Measurements from ENCODE around the gene PPP1R2. TPM values are rescaled to one million over a fixed set of nuclear protein-coding genes. Genes with fewer than 3 reads are reported as not detected.

Gene PPP1R2
- total RNA-seq, 1 experiment from 2014 or later: 46.1 TPM

DNA sequence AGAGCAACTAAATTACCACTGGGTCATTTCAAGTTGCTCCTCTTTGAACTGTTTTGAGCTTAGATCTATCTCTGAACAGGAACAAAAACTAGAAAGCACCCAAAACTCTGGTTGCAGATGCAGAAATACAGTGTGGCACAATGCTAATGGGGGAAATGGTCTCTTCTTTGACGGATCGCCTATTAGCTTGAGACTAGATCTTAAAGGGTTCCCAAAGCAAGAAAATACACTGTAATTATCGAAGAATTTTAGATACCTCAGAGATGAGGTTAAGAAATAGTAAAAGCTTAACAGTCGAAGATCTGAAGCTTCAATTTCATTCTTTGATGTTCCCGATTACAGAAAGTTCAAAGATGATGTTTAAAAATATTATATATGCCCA, 818 bp downstream of the PPP1R2 start:
- Histone ChIP-seq H3K79me2 (ENCODE audit: insufficient read depth, low read length) (peaks cover 52% of the 10 kb centered on the region), H2AFZ (ENCODE audit: low read depth, low read length, poor library complexity, severe bottlenecking) (no peak overlapping the region)

More for the DNA sequence above, 818 bp downstream of the PPP1R2 start:
- H3K36me3 ChIP-seq (ENCODE audit: control insufficient read depth in 1 of 2, insufficient read depth in 2 of 2, low read length in 2 of 2): 0 out of 4 replicates have a peak, but pooled peaks cover 0 to 3% of the 10 kb centered on the region in 2 experiments
- no peaks in the 10 kb centered on the region for H3K9me3 ChIP-seq (ENCODE audit: control insufficient read depth in 1 of 2, insufficient read depth in 1 of 2, low read depth in 1 of 2, low read length in 2 of 2)
- ChIA-PET RAD21 (ENCODE audit: low non-redundant PET in 1 of 2, low total read pairs in 2 of 2, uncharacterized antibody in 2 of 2, unreplicated experiment in 2 of 2) (no interaction called here), CTCF (interaction anchor here (1.5 to 3.1 kb wide), 2 partner anchors 271 to 980 kb away, joined by 4 to 15 read pairs; partner anchors contain the start of gene XXYLT1), POLR2A (interaction anchor here (0.8 to 1.6 kb wide), 5 partner anchors 18 to 272 kb away, joined by 3 to 10 read pairs (median 7); no protein-coding TSS in a partner anchor)
- H3K4me1 ChIP-seq (ENCODE audit: control insufficient read depth in 1 of 2, insufficient read depth in 2 of 2, low read length in 2 of 2): peaks cover 18 to 34% of the 10 kb centered on the region in 2 experiments
- no peaks in the 10 kb centered on the region for H3K27me3 ChIP-seq (ENCODE audit: insufficient read depth, low read length)
- ATAC-seq (no peak), DNase-seq (ENCODE audit: low read depth, low spot score) (no peak)
- intact Hi-C loops (cut with micrococcal nuclease): no loop called here
- peak overlapping the region; percentile 74 for H3K9ac ChIP-seq (ENCODE audit: low read length)
- H3K4me3 ChIP-seq (replicated peaks in 1 of 2; ENCODE audit: low read depth in 1 of 2, low read length in 2 of 2): peak overlapping the region; percentile 74 to 76
- peak overlapping the region; percentile 83 for H3K4me2 ChIP-seq (ENCODE audit: low read length)
- BruUV-seq (replicated peaks): TSS peak; percentile 54
- no peaks in the 10 kb centered on the region for H4K20me1 ChIP-seq (ENCODE audit: insufficient read depth)
- TF ChIP-seq ZFX (IDR thresholded peaks at IDR 0.05): no peak
- TF ChIP-seq JUND (IDR thresholded peaks at IDR 0.05): no peak
- TF ChIP-seq, protein P1, sequence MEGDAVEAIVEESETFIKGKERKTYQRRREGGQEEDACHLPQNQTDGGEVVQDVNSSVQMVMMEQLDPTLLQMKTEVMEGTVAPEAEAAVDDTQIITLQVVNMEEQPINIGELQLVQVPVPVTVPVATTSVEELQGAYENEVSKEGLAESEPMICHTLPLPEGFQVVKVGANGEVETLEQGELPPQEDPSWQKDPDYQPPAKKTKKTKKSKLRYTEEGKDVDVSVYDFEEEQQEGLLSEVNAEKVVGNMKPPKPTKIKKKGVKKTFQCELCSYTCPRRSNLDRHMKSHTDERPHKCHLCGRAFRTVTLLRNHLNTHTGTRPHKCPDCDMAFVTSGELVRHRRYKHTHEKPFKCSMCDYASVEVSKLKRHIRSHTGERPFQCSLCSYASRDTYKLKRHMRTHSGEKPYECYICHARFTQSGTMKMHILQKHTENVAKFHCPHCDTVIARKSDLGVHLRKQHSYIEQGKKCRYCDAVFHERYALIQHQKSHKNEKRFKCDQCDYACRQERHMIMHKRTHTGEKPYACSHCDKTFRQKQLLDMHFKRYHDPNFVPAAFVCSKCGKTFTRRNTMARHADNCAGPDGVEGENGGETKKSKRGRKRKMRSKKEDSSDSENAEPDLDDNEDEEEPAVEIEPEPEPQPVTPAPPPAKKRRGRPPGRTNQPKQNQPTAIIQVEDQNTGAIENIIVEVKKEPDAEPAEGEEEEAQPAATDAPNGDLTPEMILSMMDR (IDR thresholded peaks at IDR 0.05 in 2 of 3, conservative IDR thresholded peaks at IDR 0.05 in 1 of 3; ENCODE audit: borderline replicate concordance in 1 of 3, insufficient read depth in 1 of 3, low read depth in 2 of 3, low read length in 2 of 3): no peak
- TF ChIP-seq YY1 (IDR thresholded peaks at IDR 0.05; ENCODE audit: extremely low read depth, insufficient replicate concordance, low read depth, low read length): no peak
- no peak for TF ChIP-seq SRF (IDR thresholded peaks at IDR 0.05; ENCODE audit: low read depth)
- no peak for TF ChIP-seq ELF1 (IDR thresholded peaks at IDR 0.05; ENCODE audit: borderline replicate concordance, low read depth)
- no peak for TF ChIP-seq EZH2 (IDR thresholded peaks at IDR 0.05)
- no peak for TF ChIP-seq EZH2phosphoT487 (IDR thresholded peaks at IDR 0.05; ENCODE audit: borderline replicate concordance)
- TF ChIP-seq, protein P2, sequence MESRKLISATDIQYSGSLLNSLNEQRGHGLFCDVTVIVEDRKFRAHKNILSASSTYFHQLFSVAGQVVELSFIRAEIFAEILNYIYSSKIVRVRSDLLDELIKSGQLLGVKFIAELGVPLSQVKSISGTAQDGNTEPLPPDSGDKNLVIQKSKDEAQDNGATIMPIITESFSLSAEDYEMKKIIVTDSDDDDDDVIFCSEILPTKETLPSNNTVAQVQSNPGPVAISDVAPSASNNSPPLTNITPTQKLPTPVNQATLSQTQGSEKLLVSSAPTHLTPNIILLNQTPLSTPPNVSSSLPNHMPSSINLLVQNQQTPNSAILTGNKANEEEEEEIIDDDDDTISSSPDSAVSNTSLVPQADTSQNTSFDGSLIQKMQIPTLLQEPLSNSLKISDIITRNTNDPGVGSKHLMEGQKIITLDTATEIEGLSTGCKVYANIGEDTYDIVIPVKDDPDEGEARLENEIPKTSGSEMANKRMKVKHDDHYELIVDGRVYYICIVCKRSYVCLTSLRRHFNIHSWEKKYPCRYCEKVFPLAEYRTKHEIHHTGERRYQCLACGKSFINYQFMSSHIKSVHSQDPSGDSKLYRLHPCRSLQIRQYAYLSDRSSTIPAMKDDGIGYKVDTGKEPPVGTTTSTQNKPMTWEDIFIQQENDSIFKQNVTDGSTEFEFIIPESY (IDR thresholded peaks at IDR 0.05; ENCODE audit: extremely low read depth, insufficient replicate concordance, low read length): no peak
- no peak for TF ChIP-seq SIN3A (IDR thresholded peaks at IDR 0.05; ENCODE audit: low read depth)
- TF ChIP-seq, protein P3, sequence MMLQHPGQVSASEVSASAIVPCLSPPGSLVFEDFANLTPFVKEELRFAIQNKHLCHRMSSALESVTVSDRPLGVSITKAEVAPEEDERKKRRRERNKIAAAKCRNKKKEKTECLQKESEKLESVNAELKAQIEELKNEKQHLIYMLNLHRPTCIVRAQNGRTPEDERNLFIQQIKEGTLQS (IDR thresholded peaks at IDR 0.05): no peak
- TF ChIP-seq CBX3 (IDR thresholded peaks at IDR 0.05; ENCODE audit: low read depth): no peak
- no peak for TF ChIP-seq POLR2A (IDR thresholded peaks at IDR 0.05; ENCODE audit: borderline replicate concordance, extremely low read depth, insufficient read depth, insufficient read length)
- TF ChIP-seq POLR2AphosphoS5 (IDR thresholded peaks at IDR 0.05; ENCODE audit: low read depth, low read length): no peak
- TF ChIP-seq, protein P4, sequence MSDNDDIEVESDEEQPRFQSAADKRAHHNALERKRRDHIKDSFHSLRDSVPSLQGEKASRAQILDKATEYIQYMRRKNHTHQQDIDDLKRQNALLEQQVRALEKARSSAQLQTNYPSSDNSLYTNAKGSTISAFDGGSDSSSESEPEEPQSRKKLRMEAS (IDR thresholded peaks at IDR 0.05): no peak
- TF ChIP-seq REST (IDR thresholded peaks at IDR 0.05; ENCODE audit: low read depth): no peak
- no peak for TF ChIP-seq TCF7L2 (IDR thresholded peaks at IDR 0.05; ENCODE audit: borderline replicate concordance, extremely low read depth, insufficient read depth, insufficient read length)
- TF ChIP-seq CEBPB (IDR thresholded peaks at IDR 0.05; ENCODE audit: low read depth): no peak
- TF ChIP-seq FOSL1 (IDR thresholded peaks at IDR 0.05; ENCODE audit: low read depth): no peak
- H3K27ac ChIP-seq (ENCODE audit: low read depth, low read length): no peak overlapping the region
- H3K9me2 ChIP-seq (ENCODE audit: insufficient read depth): no peaks in the 10 kb centered on the region

Measured in HCT116 (cell line).